CD4-positive, alpha-beta T cell treated with Interferon alpha-2 for 1 hour (primary cell): ENCODE measurements around the gene SLC9A9.
"Not testable (repeated sequence)": the region's sequence is repeated elsewhere in the genome, so short reads cannot be mapped to it uniquely, and the experiment has no call there.

ENCODE experiments used
- DNase-seq, 2 donors: peaks; one replicate each; pipeline ENCODE4 v3.0.0-alpha.2; 2020 to 2022

SLC9A9 gene

GRCh38 chr3:143847787-143848631 lies at the start of gene SLC9A9:
Gene SLC9A9, minus strand, starts transcription at chr3:143848468. Its CDS starts 146 bp downstream, at chr3:143848322.
- peak; percentile 37 to 62 for DNase-seq

DNA sequence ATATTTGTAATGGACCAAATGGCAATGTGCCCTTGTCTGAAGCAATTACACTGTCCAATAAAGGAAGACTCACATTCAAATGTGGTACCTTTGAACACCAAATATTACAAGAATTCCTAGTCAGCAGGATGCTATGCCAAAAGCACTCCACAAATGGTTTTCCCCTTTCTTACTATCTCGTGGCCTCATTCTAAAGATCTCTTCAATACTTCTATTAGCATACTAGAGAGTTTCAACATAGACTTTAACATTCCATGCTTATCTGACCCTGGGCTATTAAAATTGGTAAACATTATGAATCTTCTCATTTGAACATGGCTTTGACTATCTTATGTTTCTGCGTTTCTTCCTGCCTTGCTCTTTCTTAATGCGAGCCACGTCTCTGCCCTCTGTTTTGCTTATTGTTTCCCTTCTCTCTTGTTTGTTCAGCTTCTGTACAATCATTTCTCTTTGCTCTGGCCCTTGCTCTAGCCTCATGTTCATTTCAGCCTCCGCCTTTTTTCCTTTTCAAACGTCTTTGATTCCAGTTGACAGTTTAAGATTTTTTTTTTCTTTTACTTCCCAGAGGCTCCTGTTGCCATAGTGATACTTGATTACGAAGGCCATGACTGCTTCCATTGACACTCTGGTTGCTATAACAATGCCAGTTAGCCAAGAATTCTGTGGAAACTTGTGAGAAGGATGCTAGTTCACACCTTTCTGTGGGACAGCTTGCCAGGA lies 49.5 kb upstream of the SLC9A9 start:
- no peak for DNase-seq

GRCh38 chr3:143896486-143896885 lies 48.2 kb upstream of the SLC9A9 start:
- no peak for DNase-seq

GRCh38 chr3:143895805-143896204 lies 47.5 kb upstream of the SLC9A9 start:
- no peak for DNase-seq

GRCh38 chr3:143888846-143889245 lies 40.6 kb upstream of the SLC9A9 start:
- DNase-seq = no peak

GRCh38 chr3:143888166-143888565 lies 39.9 kb upstream of the SLC9A9 start:
- no peak for DNase-seq

- DNase-seq = peak; percentile 36 to 50
Observed at GRCh38 chr3:143885780-143886427, 37.6 kb upstream of the SLC9A9 start.

DNA sequence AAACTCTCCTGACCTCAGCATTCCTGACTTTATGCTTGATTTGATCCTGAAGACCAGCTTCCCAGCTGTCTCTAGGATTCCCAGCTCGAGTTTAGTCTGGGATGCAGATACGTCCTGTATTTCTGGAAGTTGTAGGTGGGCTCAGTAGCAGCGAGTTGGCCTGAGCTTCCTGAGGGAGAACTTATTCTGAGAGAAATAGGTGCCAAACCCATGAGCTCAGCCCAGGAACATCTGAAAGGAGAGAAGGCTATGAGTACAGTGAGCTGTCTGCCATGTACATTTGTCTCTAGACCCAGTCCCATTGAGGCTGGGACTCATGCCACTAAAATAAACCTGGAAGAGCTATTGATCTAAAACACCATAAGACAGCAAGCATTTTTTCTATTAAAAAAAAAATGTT lies 36.6 kb upstream of the SLC9A9 start:
- no peak for DNase-seq

GRCh38 chr3:143883151-143883550 lies 34.9 kb upstream of the SLC9A9 start:
- DNase-seq = no peak

DNA sequence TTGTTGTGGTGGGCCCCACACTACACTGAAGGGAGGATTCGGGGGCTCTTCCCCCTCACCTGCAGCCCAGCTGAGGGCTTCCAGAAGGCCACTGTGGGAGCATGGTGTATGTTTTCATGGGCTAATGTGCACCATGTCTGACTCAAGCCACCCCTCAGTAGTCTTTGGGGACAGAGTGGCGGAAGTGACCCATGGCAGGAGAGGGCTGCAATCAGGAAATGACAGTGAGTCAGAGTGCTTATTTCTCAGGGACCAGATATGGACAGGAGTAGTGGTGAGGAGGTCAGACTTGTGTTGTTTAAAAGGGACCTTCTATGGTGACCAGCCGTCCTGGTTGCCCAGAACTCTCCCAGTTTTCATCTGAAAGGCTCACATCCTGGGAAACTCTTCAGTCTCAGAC lies 32.8 kb upstream of the SLC9A9 start:
- no peak for DNase-seq

DNA sequence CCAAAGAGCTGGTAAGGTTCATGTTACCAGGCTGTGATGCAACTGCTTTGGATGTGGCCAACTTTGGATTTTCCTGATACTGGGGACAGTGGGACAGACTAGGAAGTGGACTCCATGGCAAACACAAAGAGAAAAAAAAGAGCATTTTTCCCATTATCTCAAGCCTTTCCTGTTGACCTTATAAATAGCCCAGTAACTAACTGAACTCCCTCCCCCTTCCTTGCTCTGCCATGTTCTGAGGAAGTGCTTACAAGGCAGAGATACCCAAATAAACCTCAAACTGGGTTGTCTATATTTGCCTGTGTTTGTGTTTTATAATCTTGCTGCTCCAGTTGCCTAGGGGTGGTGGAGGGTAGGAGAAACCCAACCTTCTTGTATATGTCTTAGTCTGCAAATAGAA lies 27.3 kb upstream of the SLC9A9 start:
- DNase-seq = no peak

DNA sequence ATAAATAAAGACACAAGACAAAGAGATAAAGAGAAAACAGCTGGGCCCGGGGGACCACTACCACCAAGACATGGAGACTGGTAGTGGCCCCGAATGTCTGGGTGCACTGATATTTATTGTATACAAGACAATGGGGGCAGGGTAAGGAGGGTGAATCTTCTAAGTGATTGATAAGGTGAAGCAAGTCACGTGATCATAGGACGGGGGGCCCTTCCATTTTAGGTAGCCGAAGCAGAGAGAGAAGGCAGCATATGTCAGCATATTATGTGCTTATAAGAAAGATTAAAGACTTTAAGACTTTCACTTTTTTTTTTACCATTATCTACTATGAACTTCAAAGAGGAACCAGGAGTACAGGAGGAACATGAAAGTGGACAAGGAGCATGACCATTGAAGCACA lies 25.3 kb upstream of the SLC9A9 start:
- not testable (repeated sequence) for DNase-seq

GRCh38 chr3:143865302-143865701 lies 17.0 kb upstream of the SLC9A9 start:
- no peak for DNase-seq

GRCh38 chr3:143859465-143860203 lies 11.4 kb upstream of the SLC9A9 start:
- no peak for DNase-seq

DNA sequence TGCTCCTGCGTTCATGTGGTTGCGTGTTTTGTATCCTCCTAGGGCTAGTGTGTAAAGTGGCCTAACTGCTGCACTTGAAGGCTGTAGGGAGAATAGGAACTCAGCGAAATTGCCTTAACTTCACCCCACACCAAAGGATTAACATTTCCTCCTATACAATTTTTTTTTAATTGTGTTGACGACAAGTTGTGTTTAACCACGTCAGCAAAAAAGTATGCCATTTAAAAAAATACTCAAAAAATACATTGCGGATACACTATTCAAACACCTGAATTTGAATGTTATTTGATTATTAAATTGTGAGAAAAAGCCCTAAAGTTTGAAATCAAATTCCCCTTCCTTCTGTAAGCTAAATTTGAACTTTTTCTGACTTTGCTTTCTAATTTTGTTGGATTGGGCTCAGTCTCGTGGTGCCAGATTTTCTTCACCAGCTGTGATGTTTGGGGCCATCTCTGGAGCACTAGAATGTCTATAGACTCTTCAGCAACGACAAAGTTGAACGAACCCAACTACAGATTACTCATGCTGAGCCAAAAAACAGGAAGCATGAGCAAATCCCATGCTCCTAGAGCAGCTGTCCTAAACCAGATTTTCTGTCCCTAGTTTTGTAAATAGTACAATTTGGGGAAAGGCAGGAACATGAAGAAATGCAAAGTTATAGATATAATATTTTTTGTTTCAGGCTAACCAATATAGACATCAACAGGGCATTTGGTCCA lies 8.1 kb upstream of the SLC9A9 start:
- DNase-seq = no peak

DNA sequence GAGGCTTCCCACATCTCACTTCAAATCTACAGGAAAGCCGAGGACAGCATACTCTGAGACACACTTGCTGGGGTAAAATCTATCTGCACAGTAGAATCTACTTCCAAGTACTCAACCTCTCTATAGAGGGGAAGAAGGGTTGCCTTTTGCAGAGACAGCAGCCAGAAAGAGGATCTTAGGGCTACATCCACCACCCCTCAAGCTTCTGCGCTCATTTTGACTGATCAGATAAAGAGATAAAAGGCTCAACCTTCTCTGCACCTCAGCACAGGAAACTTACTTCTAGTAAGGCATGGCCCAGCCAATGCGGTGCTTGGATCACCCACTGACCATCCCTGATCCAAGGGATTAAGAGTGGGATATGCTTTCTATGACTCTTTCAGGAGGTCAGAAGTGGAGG lies 6.9 kb upstream of the SLC9A9 start:
- DNase-seq = peak in 1 of 2 donors; percentile 28

GRCh38 chr3:143851331-143852017 lies 3.2 kb upstream of the SLC9A9 start:
- DNase-seq = no peak

DNA sequence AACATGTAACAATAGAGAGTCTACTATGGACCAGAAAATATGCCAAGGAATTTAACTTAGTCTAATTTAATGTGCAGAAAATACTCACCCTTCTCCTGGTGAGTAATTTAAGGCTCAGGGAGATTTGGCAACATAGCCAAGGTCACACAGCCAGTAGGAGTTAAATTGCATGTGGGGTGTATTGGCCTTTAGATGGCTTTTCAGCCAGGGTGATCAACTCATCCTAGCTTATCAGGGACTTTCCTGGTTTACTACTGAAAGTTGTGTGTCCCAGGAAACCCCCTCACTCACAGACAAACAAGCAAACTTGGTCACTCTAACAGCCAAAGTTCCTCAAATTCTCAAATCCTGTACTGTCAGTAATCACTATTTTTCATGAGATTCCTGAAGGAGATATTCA lies 2.6 kb upstream of the SLC9A9 start:
- no peak for DNase-seq

DNA sequence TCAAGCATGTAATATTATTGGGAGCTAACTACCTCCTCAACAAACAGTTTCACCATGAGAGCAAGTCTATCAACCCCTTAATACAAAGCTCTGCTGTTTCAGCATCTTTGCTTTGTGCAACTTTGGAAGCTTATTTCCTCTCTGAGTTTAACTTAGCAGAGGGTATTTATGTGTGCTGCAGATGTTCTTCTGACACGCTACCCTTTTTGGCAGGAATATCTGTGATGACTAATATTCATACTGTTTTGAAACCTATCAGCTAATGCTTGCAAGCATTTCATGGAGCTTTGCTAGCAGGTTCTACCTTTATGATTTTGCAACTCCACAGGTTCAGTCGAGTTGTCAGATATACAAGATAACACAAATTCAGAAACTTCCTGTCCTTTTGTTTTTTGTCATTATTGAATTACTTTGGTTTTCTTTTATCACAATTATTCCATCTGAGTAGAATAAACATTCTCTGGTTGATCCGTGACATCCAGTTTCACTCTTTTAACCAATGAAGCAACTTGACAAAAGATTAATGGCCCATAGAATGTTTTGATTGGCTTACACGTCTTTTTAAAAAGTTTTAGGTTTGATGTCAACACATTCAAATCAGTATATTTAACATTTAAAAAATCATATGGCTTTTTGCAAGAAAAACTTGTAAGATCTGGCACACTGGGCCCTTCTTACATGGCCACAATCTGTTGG lies 1.7 kb upstream of the SLC9A9 start:
- DNase-seq = no peak

GRCh38 chr3:143848704-143849103 lies 436 bp upstream of the SLC9A9 start:
- no peak for DNase-seq

- DNase-seq = no peak
Observed at GRCh38 chr3:143843587-143843986, 4.7 kb downstream of the SLC9A9 start.
